Panc1 (cell line): Measurements from ENCODE around the gene SGMS1. TPM values are rescaled to one million over a fixed set of nuclear protein-coding genes. Genes with fewer than 3 reads are reported as not detected.

ENCODE experiments used
- ATAC-seq: fragments of 200-7000 bp; cut with Tn5 transposase; 2 replicates; pipeline ENCODE4 v1.9.1; 2020; ENCODE audit warnings: mild to moderate bottlenecking, moderate library complexity
- BruUV-seq: library from RNA; stranded (reverse); fragments of 400-500 nt; replicated peaks from 2 replicates; lab custom pipeline; 2021; lab: Mats Ljungman, UMichigan
- CTCF ChIA-PET: fragments of 300-600 bp; sonication (Branson Sonifier 250); formaldehyde crosslinking; loops from one replicate; lab custom pipeline; 2022; ENCODE audit warnings: antibody characterized with exemption; lab: Charles Lee
- POLR2A ChIA-PET: fragments of 300-600 bp; sonication (Branson Sonifier 250); formaldehyde crosslinking; loops from one replicate; lab custom pipeline; 2022; ENCODE audit warnings: antibody characterized with exemption; lab: Charles Lee
- DNase-seq: peaks from one replicate; pipeline ENCODE4 v3.0.0-alpha.2; 2010; ENCODE audit warnings: low read depth, low spot score
- H3K27ac ChIP-seq: 2 replicates; pipeline ENCODE4 v1.5.1; 2011; ENCODE audit warnings: mild to moderate bottlenecking, low read length, inconsistent platforms
- H3K27me3 ChIP-seq: fragments of 200-500 bp; sonication (Bioruptor generic); 2 replicates; pipeline ENCODE4 v1.6.0; 2014; ENCODE audit warnings: low read length, inconsistent platforms; ENCODE audit not compliant: control insufficient read depth, insufficient read depth
- H3K36me3 ChIP-seq: fragments of 200-500 bp; sonication (Bioruptor generic); 2 replicates; pipeline ENCODE4 v1.5.1; 2014; ENCODE audit warnings: inconsistent platforms, mild to moderate bottlenecking, low read length, moderate library complexity; ENCODE audit not compliant: control insufficient read depth, insufficient read depth
- H3K4me1 ChIP-seq: 2 replicates; pipeline ENCODE4 v1.5.1; 2011; ENCODE audit warnings: inconsistent platforms, mild to moderate bottlenecking, low read length, moderate library complexity; ENCODE audit not compliant: control insufficient read depth, insufficient read depth
- H3K4me3 ChIP-seq, 2 experiments: 2 replicates each; pipeline ENCODE4 v1.5.1; 2011 to 2012; ENCODE audit warnings: low read depth in 2 of 2, low read length in 2 of 2, mild to moderate bottlenecking in 2 of 2, inconsistent platforms in 1 of 2, moderate library complexity in 1 of 2
- H3K9me3 ChIP-seq: fragments of 200-500 bp; sonication (Bioruptor generic); 2 replicates; pipeline ENCODE4 v1.5.1; 2014; ENCODE audit warnings: low read depth, mild to moderate bottlenecking, inconsistent platforms, low read length, moderate library complexity; ENCODE audit not compliant: control insufficient read depth, insufficient read depth
- CTCF ChIP-seq: fragments of 450-650 bp; IDR thresholded peaks from 2 replicates; pipeline ENCODE4 v1.5.1; 2017; ENCODE audit warnings: mild to moderate bottlenecking
- POLR2AphosphoS5 ChIP-seq: IDR thresholded peaks from 2 replicates; pipeline ENCODE4 v1.6.1; 2012; ENCODE audit warnings: mild to moderate bottlenecking, low read depth, low read length, moderate library complexity
- REST ChIP-seq, 2 experiments: IDR thresholded peaks; 2 replicates each; pipeline ENCODE4 v1.6.1; 2011 to 2012; ENCODE audit warnings: low read depth in 2 of 2, control low read depth in 1 of 2, low read length in 1 of 2, mild to moderate bottlenecking in 1 of 2, moderate library complexity in 1 of 2; ENCODE audit not compliant: insufficient read depth in 1 of 2
- SIN3A ChIP-seq: IDR thresholded peaks from 2 replicates; pipeline ENCODE4 v1.6.1; 2012; ENCODE audit warnings: low read depth, mild to moderate bottlenecking, low read length, moderate library complexity, borderline replicate concordance; ENCODE audit not compliant: insufficient read depth
- TCF7L2 ChIP-seq: IDR thresholded peaks from 2 replicates; pipeline ENCODE4 v1.6.1; 2011; ENCODE audit warnings: mild to moderate bottlenecking, low read depth, low read length, inconsistent platforms
- in situ Hi-C: cut with HindIII; loops from 2 replicates; pipeline ENCODE4 v1.10.0; 2016; ENCODE audit warnings: low sequenced_read_pairs, low pct_unique_long_range_greater_than_20kb
- intact Hi-C: fragments of 100-400 bp; cut with micrococcal nuclease; formaldehyde crosslinking; loops from one replicate; pipeline ENCODE4 v1.10.0; 2022; ENCODE audit not compliant: unreplicated experiment
- total RNA-seq: library from RNA; stranded (reverse); gene quantifications from one replicate; pipeline ENCODE4 v1.2.1, GENCODE V29; 2021; ENCODE audit not compliant: unreplicated experiment

SGMS1 gene
- total RNA-seq, 1 experiment from 2014 or later: 22.0 TPM

GRCh38 chr10:50522908-50523307 lies 100.8 kb downstream of the SGMS1 start:
- H3K4me3 ChIP-seq: no peak overlapping the region
- no peaks in the 10 kb centered on the region for H3K9me3 ChIP-seq
- ChIA-PET CTCF (no interaction called here), POLR2A (no interaction called here)
- no TSS peak for BruUV-seq
- DNase-seq (no peak), ATAC-seq (no peak)
- intact Hi-C loops: no loop called here
- no peaks in the 10 kb centered on the region for H3K4me1 ChIP-seq
- H3K27ac ChIP-seq: no peak overlapping the region
- no peaks in the 10 kb centered on the region for H3K27me3 ChIP-seq
- in situ Hi-C loops: no loop called here
- no peaks in the 10 kb centered on the region for H3K36me3 ChIP-seq
- TF ChIP-seq POLR2AphosphoS5 (no peak), REST (IDR thresholded peaks at IDR 0.05; ENCODE audit: insufficient read depth in 1 of 2, low read depth in 2 of 2, low read length in 1 of 2) (no peak), TCF7L2 (no peak), CTCF (no peak), SIN3A (no peak)

- CTCF ChIA-PET: no interaction called here
- H3K9me3 ChIP-seq: no peaks in the 10 kb centered on the region
- intact Hi-C loops: no loop called here
- ATAC-seq (no peak), DNase-seq (no peak)
- H3K4me1 ChIP-seq: no peaks in the 10 kb centered on the region
- no peaks in the 10 kb centered on the region for H3K36me3 ChIP-seq
- no peak overlapping the region for H3K4me3 ChIP-seq
- no TSS peak for BruUV-seq
- in situ Hi-C loops: no loop called here
- TF ChIP-seq REST (IDR thresholded peaks at IDR 0.05; ENCODE audit: insufficient read depth in 1 of 2, low read depth in 2 of 2, low read length in 1 of 2): no peak
- TF ChIP-seq CTCF: no peak
- no peak for TF ChIP-seq SIN3A
- no peak for TF ChIP-seq TCF7L2
- no peak for TF ChIP-seq POLR2AphosphoS5
- no peak overlapping the region for H3K27ac ChIP-seq
- POLR2A ChIA-PET: no interaction called here
- H3K27me3 ChIP-seq: no peaks in the 10 kb centered on the region
These were observed 103.6 kb downstream of the SGMS1 start for GRCh38 chr10:50520115-50520514.
